Measurements from ENCODE around the gene CFAP54. TPM values are rescaled to one million over a fixed set of nuclear protein-coding genes. Genes with fewer than 3 reads are reported as not detected.

CFAP54 gene
- total RNA-seq, 1 donor from 2014 or later: 0.64 TPM

GRCh38 chr12:96623656-96624217 is 134.4 kb downstream of the CFAP54 start:
- Mint-ChIP-seq H3K9me3 (no peaks in the 10 kb centered on the region), H3K27me3 (peaks cover 6% of the 10 kb centered on the region), H3K27ac (no peak overlapping the region), H3K36me3 (ENCODE audit: low read depth) (no peaks in the 10 kb centered on the region), H3K4me1 (no peaks in the 10 kb centered on the region), H3K4me3 (no peak overlapping the region)
- no peak for ATAC-seq (ENCODE audit: low read depth)
- DNase-seq: no peak
- ChIA-PET POLR2A (no interaction called here), CTCF (no interaction called here)
- intact Hi-C loops (cut with micrococcal nuclease): no loop called here
- no peak for TF ChIP-seq CTCF (IDR thresholded peaks at IDR 0.05)

- intact Hi-C loops (cut with micrococcal nuclease): no loop called here
- no peak for DNase-seq
- H3K27me3 Mint-ChIP-seq: no peaks in the 10 kb centered on the region
- ChIA-PET CTCF (no interaction called here), POLR2A (no interaction called here)
- no peak for ATAC-seq (ENCODE audit: low read depth)
- no peaks in the 10 kb centered on the region for H3K4me1 Mint-ChIP-seq
- no peaks in the 10 kb centered on the region for H3K36me3 Mint-ChIP-seq (ENCODE audit: low read depth)
- no peak overlapping the region for H3K27ac Mint-ChIP-seq
- TF ChIP-seq CTCF (IDR thresholded peaks at IDR 0.05): no peak
- H3K4me3 Mint-ChIP-seq: no peak overlapping the region
- no peaks in the 10 kb centered on the region for H3K9me3 Mint-ChIP-seq
Measured at GRCh38 chr12:96635844-96636243, 146.5 kb downstream of the CFAP54 start.

- DNase-seq (no peak), ATAC-seq (ENCODE audit: low read depth) (no peak)
- no peaks in the 10 kb centered on the region for H3K9me3 Mint-ChIP-seq
- intact Hi-C loops (cut with micrococcal nuclease): no loop called here
- CTCF ChIA-PET: no interaction called here
- no peak overlapping the region for H3K27ac Mint-ChIP-seq
- H3K36me3 Mint-ChIP-seq (ENCODE audit: low read depth): no peaks in the 10 kb centered on the region
- H3K4me3 Mint-ChIP-seq: no peak overlapping the region
- POLR2A ChIA-PET: no interaction called here
- H3K27me3 Mint-ChIP-seq: peaks cover 2% of the 10 kb centered on the region
- no peaks in the 10 kb centered on the region for H3K4me1 Mint-ChIP-seq
- no peak for TF ChIP-seq CTCF (IDR thresholded peaks at IDR 0.05)
Measured at GRCh38 chr12:96636895-96637294, 147.5 kb downstream of the CFAP54 start.

GRCh38 chr12:96648923-96649322 is 159.5 kb downstream of the CFAP54 start:
- ATAC-seq (ENCODE audit: low read depth) (no peak), DNase-seq (no peak)
- H3K27ac Mint-ChIP-seq: no peak overlapping the region
- no peaks in the 10 kb centered on the region for H3K36me3 Mint-ChIP-seq (ENCODE audit: low read depth)
- H3K4me1 Mint-ChIP-seq: no peaks in the 10 kb centered on the region
- ChIA-PET POLR2A (interaction anchor here (0.7 kb wide), 1 partner anchor 156 kb away, joined by 15 read pairs; no protein-coding TSS in a partner anchor), CTCF (no interaction called here)
- TF ChIP-seq CTCF (IDR thresholded peaks at IDR 0.05): no peak
- no peaks in the 10 kb centered on the region for H3K27me3 Mint-ChIP-seq
- H3K4me3 Mint-ChIP-seq: no peak overlapping the region
- peaks cover 2% of the 10 kb centered on the region for H3K9me3 Mint-ChIP-seq
- intact Hi-C loops (cut with micrococcal nuclease): no loop called here

- Mint-ChIP-seq H3K4me1 (no peaks in the 10 kb centered on the region), H3K4me3 (no peak overlapping the region), H3K36me3 (ENCODE audit: low read depth) (no peaks in the 10 kb centered on the region), H3K27ac (no peak overlapping the region), H3K27me3 (no peaks in the 10 kb centered on the region), H3K9me3 (no peaks in the 10 kb centered on the region)
- no peak for TF ChIP-seq CTCF (IDR thresholded peaks at IDR 0.05)
- ChIA-PET POLR2A (no interaction called here), CTCF (no interaction called here)
- intact Hi-C loops (cut with micrococcal nuclease): no loop called here
- DNase-seq: no peak
- ATAC-seq (ENCODE audit: low read depth): no peak
Measured at GRCh38 chr12:96652870-96653269, 163.5 kb downstream of the CFAP54 start.

Measured in activated B cell treated with CpG ODN at 0.5 μM for 24 hours (primary cell).